GM21423 (cell line): ENCODE data around the gene MBOAT1.
A peak's percentile ranks its signal among the peaks of the same experiment; 100 is the strongest.
"Not testable (repeated sequence)": the region's sequence is repeated elsewhere in the genome, so short reads cannot be mapped to it uniquely, and the experiment has no call there.

Source experiments
- ATAC-seq: cut with Tn5 transposase; IDR thresholded peaks from one replicate; pipeline ENCODE4 v1.9.1; 2021; ENCODE audit warnings: mild to moderate bottlenecking, moderate library complexity; ENCODE audit not compliant: unreplicated experiment

Gene MBOAT1

DNA sequence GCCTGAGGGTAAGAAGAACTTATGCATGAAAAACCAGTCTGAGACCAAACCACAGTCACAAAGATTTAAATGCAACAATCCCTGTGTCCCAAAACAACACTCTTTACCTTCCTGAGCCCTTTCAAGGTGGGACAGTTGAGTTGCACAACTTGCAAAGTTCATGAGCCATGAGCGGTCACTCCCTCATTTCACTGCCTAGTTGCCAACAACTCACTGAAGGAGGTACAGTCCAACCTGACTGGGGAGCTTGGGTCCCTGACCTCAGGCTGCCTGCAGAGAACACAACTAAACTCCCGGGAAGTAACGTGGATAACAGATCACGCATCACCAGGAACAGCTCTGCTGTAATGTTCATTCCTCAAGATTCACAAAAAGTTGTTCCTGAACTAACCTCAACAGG lies 69.4 kb downstream of the MBOAT1 start:
- ATAC-seq = no peak

DNA sequence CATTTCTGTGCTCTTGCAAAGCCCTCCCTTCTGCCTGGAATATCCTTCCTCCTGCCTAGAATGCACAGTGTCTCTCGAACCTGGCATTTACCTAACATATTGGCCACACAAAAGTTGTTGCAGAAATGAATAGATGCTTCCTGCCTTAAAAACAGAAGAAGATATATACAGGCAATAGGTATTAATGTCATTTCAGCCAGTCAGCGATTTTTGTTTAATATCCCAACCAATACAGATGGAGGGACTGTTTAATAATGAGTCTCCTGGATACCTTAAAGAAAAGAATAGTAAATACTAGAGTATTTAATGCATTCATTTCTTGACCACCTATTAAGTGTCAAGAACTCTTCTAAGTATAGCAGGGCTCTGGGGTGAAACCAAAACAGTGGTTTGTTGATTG lies 70.3 kb downstream of the MBOAT1 start:
- no peak for ATAC-seq

DNA sequence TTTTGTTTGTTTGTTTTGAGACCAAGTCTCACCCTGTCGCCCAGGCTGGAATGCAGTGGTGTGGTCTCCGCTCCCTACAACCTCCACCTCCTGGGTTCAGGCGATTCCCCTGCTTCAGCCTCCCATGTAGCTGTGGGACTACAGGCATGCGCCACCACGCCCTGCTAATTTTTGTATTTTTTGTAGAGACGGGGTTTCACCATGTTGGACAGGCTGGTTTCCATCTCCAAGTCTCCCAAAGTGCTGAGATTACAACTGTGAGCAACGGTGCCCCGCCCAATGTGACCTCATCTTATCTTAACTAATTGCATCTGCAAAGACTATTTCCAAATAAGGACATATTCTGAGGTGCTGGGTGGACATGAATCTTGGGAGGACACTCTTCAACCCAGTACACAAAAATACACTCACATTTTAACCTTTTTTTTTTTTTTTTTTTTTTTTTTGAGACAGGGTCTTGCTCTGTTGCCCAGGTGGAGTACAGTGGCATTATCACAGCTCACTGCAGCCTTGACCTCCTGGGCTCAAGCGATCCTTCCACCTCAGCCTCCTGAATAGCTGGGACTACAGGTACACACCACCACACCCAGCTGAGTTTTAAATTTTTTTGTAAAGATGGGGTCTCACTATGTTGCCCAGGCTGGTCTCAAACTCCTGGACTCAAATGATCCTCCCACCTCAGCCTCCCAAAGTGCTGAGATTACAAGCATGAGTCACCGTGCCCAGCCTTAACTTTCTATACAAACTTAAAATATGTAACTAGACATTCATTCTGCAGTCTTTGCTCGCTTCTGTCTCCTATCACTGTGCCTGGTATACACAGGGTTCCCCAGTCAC lies 72.9 kb downstream of the MBOAT1 start:
- ATAC-seq = not testable (repeated sequence)

DNA sequence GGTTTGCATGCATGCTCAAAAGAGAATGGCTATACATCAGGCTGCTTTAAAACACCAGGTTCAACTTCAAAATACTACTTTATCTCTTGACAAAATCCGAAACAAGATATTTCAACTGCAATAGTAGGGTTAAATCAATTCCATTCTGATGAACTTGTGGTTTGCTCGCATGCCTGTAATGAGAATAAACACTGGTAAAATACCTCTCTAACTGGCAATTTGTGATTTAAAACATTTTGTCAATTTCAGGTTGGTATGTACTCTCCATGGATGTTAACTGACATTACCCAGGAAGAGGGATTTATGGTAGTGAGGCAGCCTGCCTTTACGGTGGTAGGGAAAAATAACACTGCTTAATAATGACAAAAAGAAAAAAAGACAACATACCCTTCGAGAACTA lies 74.4 kb downstream of the MBOAT1 start:
- no peak for ATAC-seq

DNA sequence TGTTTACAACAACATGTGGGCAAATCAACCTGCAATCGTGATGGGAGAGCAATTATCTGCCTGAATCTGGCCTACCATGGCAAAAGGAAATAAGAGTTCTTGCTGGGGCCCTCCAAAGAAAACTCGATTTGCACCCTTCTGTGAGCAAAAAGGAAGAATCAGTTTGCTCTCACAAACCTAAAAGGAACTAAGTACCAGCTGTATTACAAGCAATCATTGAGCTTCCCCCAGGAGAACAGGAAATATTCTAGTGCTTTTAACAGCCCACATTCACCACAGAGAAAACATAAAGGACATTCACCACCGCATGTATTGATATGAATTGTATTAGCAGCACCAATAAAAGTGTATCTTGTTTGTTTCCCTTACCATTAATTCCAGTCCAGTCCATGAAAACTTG lies 75.0 kb downstream of the MBOAT1 start:
- no peak for ATAC-seq

DNA sequence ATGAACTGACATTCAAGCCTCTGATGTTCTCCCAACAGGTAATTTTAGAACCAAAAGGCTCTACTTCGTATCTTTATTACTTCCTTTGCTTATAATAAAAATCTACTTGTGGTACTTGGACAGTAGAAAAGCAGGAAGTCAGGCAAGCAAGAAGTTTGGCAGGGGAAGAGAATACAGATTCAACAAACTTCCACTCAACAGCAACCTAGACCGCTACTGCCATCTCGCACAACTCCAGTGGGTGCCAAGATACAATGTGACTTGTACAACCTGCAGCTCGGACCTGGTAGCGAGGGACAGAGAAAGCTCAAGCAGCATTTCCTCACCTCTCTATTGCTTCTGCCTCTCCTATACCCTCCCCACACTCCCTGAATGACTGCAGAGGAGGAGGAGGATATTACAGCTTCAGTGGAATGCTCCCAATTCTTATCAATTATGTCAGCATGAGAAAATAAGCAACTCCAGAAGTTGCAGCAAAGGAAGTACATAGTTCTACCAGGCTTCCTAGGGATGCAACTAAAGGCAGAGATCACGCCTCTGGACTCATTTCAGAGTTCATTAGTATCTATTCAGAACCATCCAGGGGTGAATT lies 76.5 kb downstream of the MBOAT1 start:
- no peak for ATAC-seq

DNA sequence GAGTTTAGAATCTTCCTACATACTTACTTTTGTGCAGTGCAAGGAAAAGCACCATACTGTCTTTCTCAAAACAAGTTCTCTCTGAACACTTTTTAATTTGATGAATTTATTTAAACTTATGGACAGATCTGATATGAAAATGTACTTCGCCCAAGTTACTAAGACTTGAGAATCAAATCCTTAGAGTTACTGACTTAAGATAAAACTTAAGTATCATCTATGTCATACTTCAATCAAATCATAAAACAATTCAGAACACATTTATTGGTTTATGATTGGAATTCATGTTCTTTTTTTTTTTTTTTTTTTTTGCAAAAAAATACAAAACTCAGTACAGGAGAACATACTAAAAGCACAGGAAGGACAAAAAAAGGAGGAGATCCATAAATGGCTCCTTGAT lies 77.7 kb downstream of the MBOAT1 start:
- ATAC-seq = no peak

DNA sequence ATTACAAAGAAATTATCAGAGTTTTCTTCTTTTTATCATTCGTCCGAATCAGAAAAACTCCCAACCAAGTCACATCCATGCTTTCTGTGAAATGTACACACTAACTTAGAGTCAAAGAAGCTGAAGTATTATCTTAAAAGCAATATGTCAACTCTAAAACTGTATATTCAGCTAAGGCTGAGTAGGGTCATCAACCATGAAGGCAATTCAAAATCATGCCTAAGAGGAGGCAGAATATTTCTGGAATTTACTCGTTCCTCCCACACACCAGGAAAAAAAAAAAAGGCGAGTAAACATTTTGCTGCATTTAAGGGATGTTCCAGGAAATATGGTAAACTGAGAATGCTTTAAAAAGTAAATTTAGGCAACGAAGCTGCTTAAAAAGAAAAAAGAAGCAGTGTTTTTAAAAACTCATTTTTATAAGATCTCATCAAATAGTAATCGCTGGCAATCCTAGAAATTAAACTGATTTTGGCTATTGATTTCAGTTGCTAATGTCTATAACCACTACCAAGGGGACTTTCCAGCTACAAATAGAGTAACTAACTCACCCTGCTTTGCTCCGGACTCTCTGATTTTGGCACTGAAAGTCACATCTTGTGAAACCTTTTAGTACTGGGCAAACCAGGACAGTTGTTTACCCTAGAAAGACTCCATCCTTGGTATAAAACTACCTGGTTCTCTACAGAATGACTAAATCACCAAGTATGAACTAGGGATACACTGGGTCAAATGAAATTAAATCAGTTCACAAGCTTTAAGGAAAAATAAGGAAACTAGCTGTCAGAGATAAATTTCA lies 82.8 kb downstream of the MBOAT1 start:
- no peak for ATAC-seq

DNA sequence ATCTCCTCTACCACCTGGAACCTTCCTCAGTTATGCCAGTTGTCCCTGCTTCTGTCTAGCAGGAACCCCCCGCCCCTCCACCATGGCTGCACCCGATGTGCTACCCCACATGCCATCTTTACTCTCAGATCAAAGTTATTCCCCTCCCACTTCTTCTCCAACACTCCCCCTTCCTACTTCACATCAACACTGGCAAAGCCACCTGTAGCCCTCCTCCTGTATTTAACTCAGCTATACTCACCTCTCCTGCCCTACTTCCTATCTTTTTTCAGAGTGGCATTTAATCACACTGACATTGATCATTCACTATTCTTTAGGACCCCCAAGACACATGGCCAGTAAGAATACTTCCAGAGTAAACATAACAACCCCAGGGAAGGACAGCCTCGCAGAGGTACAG lies 84.3 kb downstream of the MBOAT1 start:
- no peak for ATAC-seq

DNA sequence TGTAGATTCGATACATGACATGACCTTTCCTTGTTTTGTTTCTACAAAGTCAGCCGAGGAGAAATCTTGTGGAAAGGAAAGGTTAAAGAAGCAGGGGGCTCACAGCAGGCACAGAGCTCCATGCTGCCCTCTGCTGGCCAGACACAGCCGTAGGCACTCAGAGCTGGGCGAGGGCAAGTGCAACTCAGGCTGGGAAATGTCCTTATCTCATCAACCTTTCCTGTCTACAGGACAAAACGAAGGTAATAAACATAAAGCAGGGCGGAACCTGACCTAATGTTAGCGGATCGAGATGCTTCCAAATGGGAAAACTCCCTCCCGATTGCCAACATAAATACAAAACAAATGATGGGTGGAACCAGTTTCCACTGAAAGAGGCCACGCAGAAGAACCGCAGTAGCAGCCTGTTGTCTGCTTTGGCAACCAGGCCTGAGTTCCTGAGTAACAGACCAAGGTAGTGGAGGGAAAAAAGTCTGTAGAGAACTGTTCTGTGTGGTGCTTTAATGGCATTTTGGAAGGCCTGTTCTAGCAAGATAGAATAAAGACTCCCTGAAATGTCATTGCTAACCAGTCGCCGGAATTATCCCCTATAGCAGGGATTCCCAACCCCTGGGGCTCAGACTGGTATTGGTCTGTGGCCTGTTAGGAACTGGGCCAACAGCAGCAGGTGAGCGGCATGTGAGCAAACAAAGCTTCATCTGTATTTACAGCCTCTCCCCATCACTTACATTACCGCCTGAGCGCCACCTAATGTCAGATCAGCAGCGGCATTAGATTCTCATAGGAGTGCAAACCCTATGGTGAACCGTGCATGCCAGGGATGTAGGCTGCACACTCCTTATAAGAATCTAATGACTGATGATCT lies 85.2 kb downstream of the MBOAT1 start:
- peak; percentile 90 for ATAC-seq

DNA sequence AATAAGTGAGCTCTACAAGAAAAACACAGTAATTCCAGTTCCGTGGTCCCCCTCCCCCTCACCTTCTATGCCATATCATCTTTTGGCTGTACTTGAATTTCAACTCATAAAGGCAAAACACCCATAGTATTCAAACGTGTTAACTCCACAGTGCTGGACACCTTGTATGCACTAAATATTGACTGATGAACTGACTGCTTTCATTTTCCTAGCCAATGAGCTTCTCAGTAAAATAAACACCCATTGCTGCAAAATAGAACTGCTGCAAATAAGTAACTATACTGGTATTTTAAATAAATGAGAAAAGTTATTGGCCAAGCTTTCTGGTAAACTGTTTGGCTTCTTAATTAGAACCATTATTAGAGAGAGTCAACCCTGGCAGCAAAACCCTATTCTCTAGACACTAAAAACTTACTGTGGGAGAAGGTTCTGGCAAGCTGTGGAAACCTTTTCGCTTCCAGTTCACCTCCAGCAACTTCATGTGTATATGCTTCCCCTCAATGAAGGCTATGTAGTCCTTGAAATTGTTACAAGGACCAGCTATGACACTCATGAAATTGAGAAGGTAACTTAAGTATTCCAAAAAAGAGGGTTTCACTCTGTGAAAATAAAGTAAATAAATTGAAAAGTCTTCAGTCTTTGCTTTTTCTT lies 86.0 kb downstream of the MBOAT1 start:
- ATAC-seq = no peak

DNA sequence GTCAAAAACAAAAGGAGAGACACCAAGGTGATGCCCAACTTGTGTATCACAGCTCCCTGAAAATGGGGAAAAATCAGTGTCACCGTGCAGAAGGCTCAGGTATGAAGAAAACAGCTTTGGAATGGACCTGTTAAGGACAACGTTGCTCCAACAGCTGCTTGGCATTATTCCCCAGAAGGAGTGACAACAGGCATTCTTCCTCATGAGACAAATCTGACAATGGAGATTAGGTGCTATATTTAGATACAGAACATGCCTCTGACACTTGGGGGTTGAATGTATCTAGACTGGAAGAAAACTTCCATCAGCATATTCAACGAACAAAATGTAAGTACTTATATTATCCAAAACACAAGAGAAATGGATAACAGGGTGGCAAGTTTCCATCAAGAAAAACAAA lies 87.7 kb downstream of the MBOAT1 start:
- ATAC-seq = no peak

DNA sequence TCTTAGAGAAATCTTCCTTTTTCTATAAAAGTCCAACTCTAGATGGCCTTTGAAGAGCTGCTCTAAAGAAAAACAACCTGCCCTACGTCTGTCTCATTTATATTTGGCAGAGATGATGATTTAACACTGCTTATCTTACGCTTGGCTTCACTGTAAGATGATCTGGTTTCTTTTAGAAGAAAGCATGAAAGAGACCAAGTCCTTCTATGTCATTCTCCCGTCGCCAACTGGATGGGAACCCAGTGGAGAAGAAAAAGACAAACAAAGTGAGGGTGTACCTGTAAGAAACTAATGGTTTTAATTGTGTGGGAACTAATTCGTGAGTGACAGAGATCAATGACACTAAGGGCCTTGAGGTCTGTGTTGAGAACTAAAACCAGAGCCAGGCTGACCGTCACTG lies 92.8 kb downstream of the MBOAT1 start:
- no peak for ATAC-seq

DNA sequence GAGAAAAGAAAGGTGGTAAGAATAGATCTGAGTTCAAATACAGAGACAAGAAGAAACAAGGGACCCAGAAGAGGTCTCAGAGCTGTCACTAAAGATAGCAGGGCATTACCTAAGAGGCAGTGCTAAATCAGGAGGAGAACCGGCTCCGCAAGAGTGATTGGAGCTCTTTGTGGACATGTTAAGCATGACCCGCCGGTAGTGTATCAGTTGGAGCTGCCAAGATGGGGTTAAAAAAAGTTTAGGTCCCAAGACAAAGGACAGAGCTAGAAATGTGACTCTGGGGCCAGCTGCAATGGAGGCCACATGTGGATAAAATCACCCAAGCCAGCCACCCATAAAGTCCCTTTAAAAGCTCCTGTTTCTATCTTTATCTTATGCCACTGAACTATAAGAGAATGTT lies 93.4 kb downstream of the MBOAT1 start:
- ATAC-seq = no peak

DNA sequence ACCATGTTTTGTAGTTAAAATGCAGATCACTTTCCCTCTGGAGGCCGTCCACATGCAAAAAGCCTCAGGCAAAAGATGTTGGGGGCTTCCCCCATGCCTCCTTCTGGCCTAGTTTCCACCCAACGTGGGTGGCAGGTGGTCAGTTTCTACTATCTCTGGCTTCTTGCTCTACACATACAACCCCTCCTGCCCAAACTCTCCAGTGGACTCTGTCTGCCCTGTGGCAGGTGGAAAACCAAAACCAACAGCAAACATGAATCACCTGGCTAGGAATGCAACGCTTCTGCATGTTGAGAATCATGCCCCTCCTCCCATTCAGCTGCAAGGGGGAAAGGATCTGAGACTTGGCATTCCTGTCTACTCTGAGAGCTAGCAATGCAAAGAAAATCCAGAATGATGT lies 94.8 kb downstream of the MBOAT1 start:
- no peak for ATAC-seq

DNA sequence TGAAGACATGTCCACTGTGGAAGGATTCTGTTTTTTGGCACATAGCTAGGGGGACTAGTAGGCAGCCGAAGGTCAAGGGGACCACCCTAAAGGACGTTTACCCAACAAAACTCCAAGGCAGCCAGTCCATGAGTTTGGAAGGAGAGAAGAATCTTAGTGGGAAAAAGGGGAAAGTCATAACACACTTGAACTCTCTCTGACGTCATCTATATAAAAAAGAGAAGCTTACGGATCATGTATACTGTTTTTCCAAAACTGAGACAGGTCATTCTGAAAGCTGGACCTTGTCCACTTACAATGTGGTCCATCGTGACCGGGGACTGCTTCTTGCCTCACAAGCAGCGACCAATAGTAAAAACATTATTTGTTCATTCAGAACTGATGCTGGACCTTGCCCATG lies 95.5 kb downstream of the MBOAT1 start:
- no peak for ATAC-seq

DNA sequence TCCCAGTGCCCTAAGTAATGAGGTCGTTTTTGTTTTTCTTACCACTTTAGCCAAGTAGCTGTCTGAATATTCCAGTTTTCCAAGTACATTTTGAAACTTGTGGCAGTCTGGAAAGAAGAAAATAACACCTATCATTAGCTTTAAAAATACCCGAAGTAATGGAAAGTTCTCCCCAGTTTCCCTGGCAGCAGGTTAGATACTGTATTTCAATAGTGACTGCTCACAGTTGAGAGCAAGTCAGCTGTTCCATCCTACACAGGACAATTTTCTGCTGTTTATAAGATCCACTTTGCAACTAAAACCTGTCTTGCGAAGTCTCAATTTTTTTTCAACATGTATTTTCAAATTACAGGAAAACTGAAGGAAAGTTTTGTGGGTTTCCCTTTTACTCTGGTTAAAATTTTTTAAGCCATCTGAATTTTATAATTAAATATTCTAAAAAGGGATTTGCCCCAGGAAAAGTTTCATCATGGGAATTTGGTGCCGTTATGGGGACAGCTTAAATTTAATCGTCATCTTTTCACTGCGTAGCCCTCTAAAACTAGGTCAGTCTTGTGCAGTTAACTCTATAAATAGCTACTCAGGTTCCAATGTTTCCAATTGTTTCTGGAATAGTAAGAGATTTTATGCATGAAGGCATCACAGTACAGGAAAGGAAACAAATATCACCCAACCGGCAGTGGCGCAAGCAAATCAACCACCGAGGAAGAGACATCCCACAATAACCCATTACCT lies 96.9 kb downstream of the MBOAT1 start:
- no peak for ATAC-seq

DNA sequence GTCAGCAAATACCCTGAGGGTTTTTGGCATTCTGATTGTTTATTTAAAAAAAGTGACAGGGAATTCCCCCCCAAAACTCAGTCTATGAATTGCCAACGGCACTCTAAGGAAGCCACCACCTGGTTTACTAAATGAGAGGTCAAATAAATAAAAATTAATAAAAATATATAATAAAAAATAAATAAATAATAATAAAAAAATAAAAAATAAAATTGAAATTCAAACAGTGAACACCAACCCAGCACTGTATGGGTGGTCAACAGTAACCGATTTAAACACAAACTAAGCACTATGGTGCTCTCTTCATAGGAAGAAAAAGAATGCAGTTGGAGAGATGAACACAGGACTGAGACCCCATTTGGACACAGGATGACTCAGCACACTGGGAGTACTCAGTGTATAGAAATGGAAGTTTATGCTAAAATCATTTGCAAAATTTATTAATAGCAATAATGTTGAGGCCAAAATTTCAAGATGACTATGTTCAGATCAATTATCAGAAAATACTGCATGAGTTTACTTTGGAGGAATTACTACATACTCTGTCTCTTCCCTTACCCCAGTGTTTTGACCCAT lies 98.5 kb downstream of the MBOAT1 start:
- no peak for ATAC-seq

DNA sequence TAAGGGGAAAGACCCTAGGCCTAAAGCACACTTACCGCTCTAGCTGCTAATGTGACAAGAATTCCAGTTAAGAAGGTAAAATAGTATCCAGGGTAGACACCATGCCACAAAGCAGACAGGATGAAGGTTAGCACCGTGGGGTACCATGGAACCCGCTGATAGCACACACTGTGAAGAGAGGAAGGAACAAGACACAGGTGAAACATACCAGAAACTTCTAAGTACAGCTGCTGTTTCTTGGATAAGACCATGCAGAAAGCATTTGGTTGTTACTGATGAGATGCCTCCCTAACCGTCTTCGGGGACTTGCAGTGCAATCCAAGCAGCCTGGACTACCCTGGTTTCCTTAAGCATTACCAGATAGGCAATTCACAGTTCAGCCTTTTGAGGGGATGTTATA lies 99.4 kb downstream of the MBOAT1 start:
- no peak for ATAC-seq
